HG03575 (cell line): ENCODE measurements around the gene CCDC92B.

Experiments
- ATAC-seq: cut with Tn5 transposase; IDR thresholded peaks from one replicate; pipeline ENCODE4 v1.9.1; 2021; ENCODE audit not compliant: unreplicated experiment, insufficient number of reproducible peaks, low FRiP score; ENCODE audit errors: extremely low read depth

Gene CCDC92B

GRCh38 chr17:2780256-2780655 lies 30.8 kb upstream of the CCDC92B start:
- no peak for ATAC-seq

- ATAC-seq: no peak
Observed at GRCh38 chr17:2779545-2779944, 30.1 kb upstream of the CCDC92B start.

- no peak for ATAC-seq
Observed at GRCh38 chr17:2778489-2778888, 29.0 kb upstream of the CCDC92B start.

GRCh38 chr17:2777242-2777867 lies 27.9 kb upstream of the CCDC92B start:
- no peak for ATAC-seq

GRCh38 chr17:2776589-2777241 lies 27.3 kb upstream of the CCDC92B start:
- ATAC-seq: no peak

- ATAC-seq: no peak
Observed at GRCh38 chr17:2775206-2775605, 25.8 kb upstream of the CCDC92B start.

GRCh38 chr17:2770129-2770528 lies 20.7 kb upstream of the CCDC92B start:
- no peak for ATAC-seq

- ATAC-seq: no peak
Observed at GRCh38 chr17:2758870-2759269, 9.4 kb upstream of the CCDC92B start.

GRCh38 chr17:2755891-2756724 lies 6.7 kb upstream of the CCDC92B start:
- no peak for ATAC-seq

GRCh38 chr17:2751491-2751890 lies 2.0 kb upstream of the CCDC92B start:
- ATAC-seq: no peak

GRCh38 chr17:2750721-2751120 lies 1.3 kb upstream of the CCDC92B start:
- ATAC-seq: no peak

GRCh38 chr17:2749784-2750181 lies 331 bp upstream of the CCDC92B start:
- ATAC-seq: no peak

GRCh38 chr17:2745317-2746037 lies 4.0 kb downstream of the CCDC92B start:
- no peak for ATAC-seq

- no peak for ATAC-seq
Observed at GRCh38 chr17:2737693-2738092, 11.8 kb downstream of the CCDC92B start.

- ATAC-seq: no peak
Observed at GRCh38 chr17:2736956-2737355, 12.5 kb downstream of the CCDC92B start.

- ATAC-seq: no peak
Observed at GRCh38 chr17:2735896-2736295, 13.6 kb downstream of the CCDC92B start.

GRCh38 chr17:2734939-2735338 lies 14.5 kb downstream of the CCDC92B start:
- ATAC-seq: no peak

GRCh38 chr17:2731807-2732206 lies 17.6 kb downstream of the CCDC92B start:
- no peak for ATAC-seq

GRCh38 chr17:2730764-2731353 lies 18.6 kb downstream of the CCDC92B start:
- ATAC-seq: no peak
